Activated naive CD4-positive, alpha-beta T cell treated with anti-CD3 and anti-CD28 coated beads, Interleukin-2, amount 50 U/mL, for 16 hours (primary cell): ENCODE results near the gene KCNH3.
"Not testable (repeated sequence)": the region's sequence is repeated elsewhere in the genome, so short reads cannot be mapped to it uniquely, and the experiment has no call there.

Experiments used
- DNase-seq: peaks from one replicate; pipeline ENCODE4 v3.0.0-alpha.2; 2020

KCNH3 gene

DNA sequence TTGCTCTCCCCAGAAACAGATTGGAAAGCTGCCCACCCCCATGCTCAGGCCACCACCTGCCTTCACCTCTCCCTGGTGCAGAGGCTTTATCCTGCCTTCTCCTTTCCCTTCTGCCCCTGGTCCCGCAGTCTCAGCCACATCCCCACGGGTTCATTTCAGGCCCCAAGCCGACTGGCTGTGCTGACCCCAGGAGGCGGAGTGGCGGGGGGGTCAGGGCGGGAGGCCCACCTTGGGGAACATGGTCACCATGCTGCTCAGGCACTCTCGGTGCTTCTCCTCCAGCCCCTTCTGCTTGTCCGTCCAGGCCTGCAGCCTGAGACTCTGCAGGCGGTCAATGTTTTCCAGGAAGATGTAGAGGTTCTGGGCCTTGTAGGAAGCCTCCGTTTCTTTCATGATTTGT lies 59.7 kb downstream of the KCNH3 start:
- DNase-seq = no peak

DNA sequence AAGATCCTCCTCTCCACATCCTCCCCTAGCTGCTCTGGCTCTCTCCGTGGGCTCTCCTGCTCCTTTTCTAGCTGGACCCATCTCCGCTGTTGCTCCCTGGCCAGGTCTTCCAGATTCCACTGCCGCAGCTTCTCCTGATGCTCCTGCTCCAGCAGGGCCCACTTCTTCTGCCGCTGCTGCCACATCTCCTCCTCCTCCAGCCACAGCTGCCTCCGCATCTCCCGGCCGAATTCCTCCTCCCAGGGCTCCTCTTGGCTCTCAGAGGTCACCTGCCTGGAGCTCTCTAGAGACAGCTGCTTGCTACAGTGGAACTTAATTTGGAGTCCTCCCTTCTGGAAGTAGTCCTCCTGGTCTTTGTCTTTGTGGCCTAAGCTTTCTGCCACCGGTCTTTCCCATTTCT lies 61.1 kb downstream of the KCNH3 start:
- DNase-seq = no peak

DNA sequence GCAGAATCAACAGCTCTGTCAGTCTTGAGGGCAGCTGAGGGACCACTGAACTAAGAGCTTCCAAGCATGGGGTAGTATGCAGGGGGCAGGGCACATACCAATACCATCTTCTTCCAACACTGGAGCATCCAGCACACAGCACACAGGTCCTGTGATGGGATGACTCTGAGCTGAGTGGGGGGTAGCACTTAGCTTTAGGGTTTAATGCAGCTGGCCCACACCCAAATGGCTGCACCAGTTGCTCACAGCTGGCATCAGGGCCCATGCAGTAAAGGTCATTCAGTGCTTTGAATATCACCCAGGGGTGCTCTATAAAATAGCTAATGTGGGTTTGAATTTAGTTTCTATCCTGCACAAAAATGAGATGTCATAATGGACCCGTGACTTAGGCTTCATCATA lies 64.9 kb downstream of the KCNH3 start:
- no peak for DNase-seq

DNA sequence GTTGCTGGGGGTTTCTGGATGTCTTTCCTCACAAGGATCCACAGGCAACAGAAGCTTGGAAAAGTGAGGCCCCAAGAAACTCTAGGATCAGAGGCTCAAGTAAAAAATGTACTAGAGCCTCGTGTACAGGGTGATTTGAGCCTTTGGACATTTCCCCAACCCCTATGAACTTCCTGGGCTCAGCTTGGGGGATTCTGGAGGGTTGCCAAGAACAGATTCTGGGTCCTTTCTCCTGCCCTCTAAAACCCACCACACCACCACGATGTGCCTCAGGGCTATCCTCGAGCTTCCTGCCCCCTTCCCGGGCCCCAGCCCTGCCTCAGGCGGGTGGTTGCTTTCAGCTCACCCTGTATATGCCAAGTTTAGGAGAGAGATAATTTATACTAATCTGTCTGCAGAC lies 66.0 kb downstream of the KCNH3 start:
- no peak for DNase-seq

DNA sequence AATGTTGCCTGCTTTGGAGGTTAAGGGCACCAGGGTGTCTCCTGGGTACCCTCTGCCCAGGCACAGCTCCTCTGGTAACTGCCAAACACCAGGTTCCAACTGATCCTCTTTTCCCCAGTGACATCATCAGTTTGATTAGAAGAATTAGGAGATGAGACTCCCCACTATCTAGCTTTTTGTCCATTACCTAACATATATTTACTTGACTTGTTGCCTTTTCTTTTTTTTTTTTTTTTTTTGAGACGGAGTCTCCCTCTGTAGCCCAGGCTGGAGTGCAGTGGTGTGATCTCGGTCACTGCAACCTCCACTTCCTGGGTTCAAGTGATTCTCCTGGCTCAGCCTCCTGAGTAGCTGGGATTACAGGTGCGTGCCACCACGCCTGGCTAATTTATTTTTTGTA lies 66.7 kb downstream of the KCNH3 start, which contains the start of gene FAM186B:
Gene FAM186B, minus strand, starts transcription at position 101 of the 400 bp plus-strand sequence. CDS start 162 bp downstream, outside the sequence.
- DNase-seq = not testable (repeated sequence)
